ENCODE measurements around the gene FOXS1. TPM values are rescaled to one million over a fixed set of nuclear protein-coding genes. Genes with fewer than 3 reads are reported as not detected.
A peak's percentile ranks its signal among the peaks of the same experiment; 100 is the strongest.

Gene FOXS1
- total and polyA plus RNA-seq, 8 donors: 0.16 to 1.7 (median 0.85) TPM; not detected in 2

DNA sequence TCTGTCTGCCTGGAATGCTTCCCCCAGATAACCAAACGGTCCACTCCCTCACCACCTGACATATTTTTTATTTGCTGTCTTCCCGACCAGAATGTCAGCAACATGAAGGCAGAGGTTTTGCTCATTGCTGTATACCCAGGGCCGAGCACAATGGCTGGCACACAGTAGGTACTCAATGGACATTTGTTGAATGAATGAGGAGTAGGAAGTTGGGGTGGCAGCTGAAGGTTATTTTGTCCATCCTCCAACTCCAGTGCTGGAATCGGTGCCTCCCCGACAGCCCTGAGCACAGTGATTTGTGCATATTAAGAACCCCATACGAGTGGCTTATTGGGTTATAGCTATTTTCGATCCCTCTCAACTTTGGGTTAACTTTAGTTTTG lies 14.6 kb upstream of the FOXS1 start:
- H3K4me1 ChIP-seq: peaks cover 0 to 10% (median 7%) of the 10 kb centered on the region in 3 donors
- intact Hi-C loops (cut with DNase I): no loop called here
- 39 to 42% methylated on average over 7 of the region's 7 CpGs for WGBS, 2 donors
- H3K9me3 ChIP-seq: no peaks in the 10 kb centered on the region
- H3K4me3 ChIP-seq: no peak overlapping the region
- no peak overlapping the region for H3K27ac ChIP-seq
- FAIRE-seq: no peak
- H3K36me3 ChIP-seq: no peaks in the 10 kb centered on the region
- TF ChIP-seq, protein P1, sequence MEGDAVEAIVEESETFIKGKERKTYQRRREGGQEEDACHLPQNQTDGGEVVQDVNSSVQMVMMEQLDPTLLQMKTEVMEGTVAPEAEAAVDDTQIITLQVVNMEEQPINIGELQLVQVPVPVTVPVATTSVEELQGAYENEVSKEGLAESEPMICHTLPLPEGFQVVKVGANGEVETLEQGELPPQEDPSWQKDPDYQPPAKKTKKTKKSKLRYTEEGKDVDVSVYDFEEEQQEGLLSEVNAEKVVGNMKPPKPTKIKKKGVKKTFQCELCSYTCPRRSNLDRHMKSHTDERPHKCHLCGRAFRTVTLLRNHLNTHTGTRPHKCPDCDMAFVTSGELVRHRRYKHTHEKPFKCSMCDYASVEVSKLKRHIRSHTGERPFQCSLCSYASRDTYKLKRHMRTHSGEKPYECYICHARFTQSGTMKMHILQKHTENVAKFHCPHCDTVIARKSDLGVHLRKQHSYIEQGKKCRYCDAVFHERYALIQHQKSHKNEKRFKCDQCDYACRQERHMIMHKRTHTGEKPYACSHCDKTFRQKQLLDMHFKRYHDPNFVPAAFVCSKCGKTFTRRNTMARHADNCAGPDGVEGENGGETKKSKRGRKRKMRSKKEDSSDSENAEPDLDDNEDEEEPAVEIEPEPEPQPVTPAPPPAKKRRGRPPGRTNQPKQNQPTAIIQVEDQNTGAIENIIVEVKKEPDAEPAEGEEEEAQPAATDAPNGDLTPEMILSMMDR (IDR thresholded peaks at IDR 0.05): no peak
- ATAC-seq: no peak
- peaks cover 0 to 2% (median 0%) of the 10 kb centered on the region in 4 donors for H3K27me3 ChIP-seq
- DNase-seq: no peak

DNA sequence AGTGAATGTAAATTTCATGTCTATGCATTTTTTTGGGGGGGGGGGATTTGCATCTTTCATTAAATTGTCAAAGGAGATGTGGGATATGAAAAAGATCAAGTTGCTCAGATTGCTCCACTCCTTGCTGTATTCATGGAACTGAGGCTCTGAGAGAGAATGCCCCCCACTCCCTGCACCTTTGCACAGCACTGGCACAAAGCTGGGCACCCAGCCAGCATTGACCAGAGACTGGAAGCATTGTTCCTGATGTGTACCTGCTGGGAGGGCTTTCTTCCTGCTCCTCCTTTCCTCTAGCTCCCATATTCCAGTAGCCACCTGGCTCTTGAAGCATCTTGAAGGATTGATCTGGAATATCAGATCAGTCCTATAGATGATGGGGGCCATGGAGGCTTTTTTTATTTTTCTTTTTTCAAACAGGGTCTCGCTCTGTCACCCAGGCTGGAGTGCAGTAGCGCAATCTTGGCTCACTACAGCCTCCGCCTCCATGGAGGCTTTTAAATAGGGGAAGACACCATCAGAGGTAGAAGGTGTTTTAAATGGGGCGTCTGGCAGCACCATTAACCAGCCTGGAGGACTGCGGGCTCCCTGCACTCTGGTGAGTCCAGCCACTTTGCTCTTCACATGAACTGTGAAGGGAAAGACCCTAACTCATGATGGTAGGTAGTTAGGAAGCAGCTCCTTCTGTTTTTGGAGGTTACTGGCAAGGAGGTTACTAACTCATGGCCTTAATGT lies 14.0 kb upstream of the FOXS1 start:
- WGBS, 2 donors: 81% methylated on average over 5 of the region's 5 CpGs
- TF ChIP-seq, protein P1 (IDR thresholded peaks at IDR 0.05): no peak
- peaks cover 0 to 2% (median 0%) of the 10 kb centered on the region in 4 donors for H3K27me3 ChIP-seq
- H3K4me3 ChIP-seq: no peak overlapping the region
- FAIRE-seq: no peak
- no peaks in the 10 kb centered on the region for H3K9me3 ChIP-seq
- no peak for DNase-seq
- ATAC-seq: no peak
- no peaks in the 10 kb centered on the region for H3K36me3 ChIP-seq
- peaks cover 0 to 10% (median 7%) of the 10 kb centered on the region in 3 donors for H3K4me1 ChIP-seq
- H3K27ac ChIP-seq: no peak overlapping the region
- intact Hi-C loops (cut with DNase I): no loop called here

DNA sequence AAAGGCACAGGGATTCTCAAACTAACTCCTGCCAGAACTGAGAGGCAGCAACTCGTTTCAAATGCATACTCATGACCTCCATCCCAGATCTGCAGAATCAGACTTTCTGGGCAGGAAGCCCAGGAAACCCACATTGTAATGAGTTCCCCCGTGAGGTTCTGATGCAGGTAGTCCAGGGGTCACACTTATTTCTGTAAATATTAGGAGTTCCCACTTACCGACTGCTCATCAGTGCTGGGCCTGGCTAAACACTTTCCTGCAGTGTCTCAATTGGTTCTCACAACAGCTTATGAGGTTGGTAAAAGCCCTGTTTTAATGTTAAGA lies 13.3 kb upstream of the FOXS1 start:
- ATAC-seq (no peak), FAIRE-seq (no peak), DNase-seq (no peak)
- H3K9me3 ChIP-seq: no peaks in the 10 kb centered on the region
- TF ChIP-seq, protein P1 (IDR thresholded peaks at IDR 0.05): no peak
- no peak overlapping the region for H3K4me3 ChIP-seq
- no peaks in the 10 kb centered on the region for H3K36me3 ChIP-seq
- 51% methylated on average over 3 of the region's 3 CpGs for WGBS, 2 donors
- no peak overlapping the region for H3K27ac ChIP-seq
- intact Hi-C loops (cut with DNase I): no loop called here
- H3K4me1 ChIP-seq: peaks cover 0 to 10% (median 7%) of the 10 kb centered on the region in 3 donors
- H3K27me3 ChIP-seq: peaks cover 0 to 2% (median 0%) of the 10 kb centered on the region in 4 donors

DNA sequence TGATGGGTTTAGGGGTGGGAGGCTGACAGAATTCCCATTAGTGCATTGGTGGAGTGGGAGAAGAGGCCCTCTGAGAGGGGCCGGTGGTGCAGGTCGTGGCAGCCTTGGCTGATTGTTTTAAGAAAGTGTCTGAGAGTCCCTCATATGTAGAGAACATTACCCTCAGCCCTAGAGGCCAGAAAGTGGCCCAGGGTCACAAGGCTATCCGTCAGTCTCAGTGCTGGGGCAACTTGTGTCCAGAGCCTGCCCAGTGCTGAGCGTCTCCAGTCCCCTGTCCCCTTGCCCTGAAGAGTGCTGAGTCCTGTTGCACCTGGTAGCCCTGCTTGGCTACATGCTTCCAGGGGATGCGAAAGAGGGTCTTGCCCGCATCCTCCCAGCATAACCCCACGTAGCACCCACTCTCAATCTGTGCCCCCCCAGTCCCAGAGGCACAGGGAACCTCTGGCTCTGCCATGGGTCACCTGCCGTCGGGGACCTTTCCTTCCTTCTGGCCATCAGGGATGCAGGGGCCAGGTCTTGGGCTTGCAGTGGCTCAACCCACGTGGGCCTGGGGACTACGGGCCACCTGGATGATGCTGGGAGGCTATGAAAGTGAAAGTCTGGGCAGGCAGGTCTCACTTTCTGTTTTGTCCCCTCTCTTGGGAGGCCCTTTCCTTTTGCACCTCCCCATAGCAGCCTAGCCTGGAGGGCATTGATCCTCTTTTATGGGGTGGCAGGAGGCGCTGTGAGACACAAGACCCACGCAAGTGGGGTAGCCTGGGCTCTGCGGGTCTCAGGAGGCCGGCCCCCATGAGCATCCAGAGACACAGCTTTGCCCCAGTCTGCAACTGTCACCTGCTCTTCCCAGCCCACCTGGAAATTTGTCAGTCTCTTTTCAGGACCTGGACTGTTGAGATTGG lies 12.7 kb upstream of the FOXS1 start:
- Histone ChIP-seq H3K4me1 (peaks cover 0 to 10% (median 7%) of the 10 kb centered on the region in 3 donors), H3K27ac (no peak overlapping the region), H3K4me3 (no peak overlapping the region), H3K9me3 (no peaks in the 10 kb centered on the region), H3K36me3 (no peaks in the 10 kb centered on the region), H3K27me3 (peaks cover 0 to 2% (median 0%) of the 10 kb centered on the region in 4 donors)
- TF ChIP-seq, protein P1 (IDR thresholded peaks at IDR 0.05): no peak
- 57 to 58% methylated on average over 15 of the region's 15 CpGs for WGBS, 2 donors
- intact Hi-C loops (cut with DNase I): no loop called here
- ATAC-seq (no peak), FAIRE-seq (no peak), DNase-seq (peak in 1 of 6 donors; percentile 31)
